HEK293 (cell line): ENCODE data around the gene STAB1.

ENCODE experiments used
- CTCF ChIP-seq: fragments of 450-650 bp; formaldehyde crosslinking; IDR thresholded peaks from 2 replicates; pipeline ENCODE4 v1.5.1; 2016; ENCODE audit warnings: missing biosample characterization, missing genetic modification characterization
- HIC1 ChIP-seq: fragments of 450-650 bp; formaldehyde crosslinking; IDR thresholded peaks from 2 replicates; pipeline ENCODE4 v1.5.1; 2016; ENCODE audit warnings: missing biosample characterization, missing genetic modification characterization
- KLF9 ChIP-seq: fragments of 450-650 bp; formaldehyde crosslinking; IDR thresholded peaks from 2 replicates; pipeline ENCODE4 v1.5.1; 2016; ENCODE audit warnings: missing biosample characterization, missing genetic modification characterization, low read depth
- PBX3 ChIP-seq: sonication (generic); formaldehyde crosslinking; IDR thresholded peaks from 2 replicates; pipeline ENCODE4 v1.8.1; 2022; ENCODE audit warnings: mild to moderate bottlenecking, moderate library complexity, missing genetic modification reagents
- RBAK ChIP-seq: fragments of 450-650 bp; formaldehyde crosslinking; IDR thresholded peaks from 2 replicates; pipeline ENCODE4 v1.5.1; 2016; ENCODE audit warnings: missing biosample characterization, missing genetic modification characterization
- SP3 ChIP-seq: fragments of 450-650 bp; formaldehyde crosslinking; IDR thresholded peaks from 2 replicates; pipeline ENCODE4 v1.5.1; 2016; ENCODE audit warnings: missing biosample characterization, missing genetic modification characterization
- SP7 ChIP-seq: fragments of 450-650 bp; formaldehyde crosslinking; IDR thresholded peaks from 2 replicates; pipeline ENCODE4 v1.5.1; 2016; ENCODE audit warnings: missing biosample characterization, missing genetic modification characterization
- TSHZ1 ChIP-seq: fragments of 450-650 bp; formaldehyde crosslinking; IDR thresholded peaks from 2 replicates; pipeline ENCODE4 v1.5.1; 2016; ENCODE audit warnings: missing biosample characterization, missing genetic modification characterization, borderline replicate concordance
- ZBTB17 ChIP-seq: fragments of 450-650 bp; formaldehyde crosslinking; IDR thresholded peaks from 2 replicates; pipeline ENCODE4 v1.5.1; 2016; ENCODE audit warnings: missing biosample characterization, missing genetic modification characterization
- ZBTB26 ChIP-seq: fragments of 450-650 bp; formaldehyde crosslinking; optimal IDR thresholded peaks from 2 replicates; pipeline ENCODE3; 2016; ENCODE audit warnings: missing biosample characterization, mild to moderate bottlenecking, missing genetic modification characterization
- ZNF501 ChIP-seq: fragments of 450-650 bp; formaldehyde crosslinking; IDR thresholded peaks from 2 replicates; pipeline ENCODE4 v1.5.1; 2016; ENCODE audit warnings: missing biosample characterization, missing genetic modification characterization
- ZNF544 ChIP-seq: fragments of 450-650 bp; formaldehyde crosslinking; IDR thresholded peaks from 2 replicates; pipeline ENCODE4 v1.5.0; 2017; ENCODE audit warnings: missing biosample characterization, missing genetic modification characterization
- ZNF621 ChIP-seq: fragments of 450-650 bp; formaldehyde crosslinking; IDR thresholded peaks from 2 replicates; pipeline ENCODE4 v1.5.1; 2017; ENCODE audit warnings: missing biosample characterization, missing genetic modification characterization
- ZNF629 ChIP-seq: fragments of 450-650 bp; formaldehyde crosslinking; IDR thresholded peaks from 2 replicates; pipeline ENCODE4 v1.5.1; 2017; ENCODE audit warnings: missing biosample characterization, missing genetic modification characterization

STAB1 gene

GRCh38 chr3:52455283-52456168 lies 39.6 kb upstream of the STAB1 start, which contains the start of gene NISCH (continued):
- TF ChIP-seq ZBTB26 (tag by site-specific recombination) (peak; percentile 82), ZNF629 (tag by site-specific recombination) (peak; percentile 31; the same call in 1 of the 2 replicates), RBAK (tag by site-specific recombination) (no peak), SP7 (tag by site-specific recombination) (0 out of 2 replicates have a peak, but pooled peaks have one; percentile 21), HIC1 (tag by site-specific recombination) (0 out of 2 replicates have a peak, but pooled peaks have one; percentile 21), ZNF501 (tag by site-specific recombination) (no peak), CTCF (tag by site-specific recombination) (no peak), KLF9 (tag by site-specific recombination) (peak; percentile 44), ZNF544 (tag by site-specific recombination) (no peak), SP3 (tag by site-specific recombination) (peak; percentile 40; the same call in 1 of the 2 replicates), ZNF621 (tag by site-specific recombination) (no peak), ZBTB17 (0 out of 2 replicates have a peak, but pooled peaks have one; percentile 27), PBX3 (peak; percentile 82; the same call in 1 of the 2 replicates), TSHZ1 (tag by site-specific recombination) (peak; percentile 81; the same call in 1 of the 2 replicates)
